Immature natural killer cell (primary cell): ENCODE data around the gene CLASRP. TPM values are rescaled to one million over a fixed set of nuclear protein-coding genes. Genes with fewer than 3 reads are reported as not detected.

Source experiments
- DNase-seq, 3 donors: peaks; one replicate each; pipeline ENCODE4 v3.0.0; 2022; ENCODE audit warnings: mixed read lengths in 1 of 3
- H3K27ac Mint-ChIP-seq, 6 donors: one replicate each; pipeline ENCODE4 v1.8.0; 2020; ENCODE audit warnings: mixed read lengths in 6 of 6, mild to moderate bottlenecking in 5 of 6, inconsistent platforms in 4 of 6, moderate library complexity in 3 of 6
- H3K27me3 Mint-ChIP-seq, 3 donors: one replicate each; pipeline ENCODE4 v1.8.0; 2020 to 2021; ENCODE audit warnings: low read depth in 3 of 3, mild to moderate bottlenecking in 3 of 3, mixed read lengths in 3 of 3, moderate library complexity in 3 of 3, inconsistent platforms in 1 of 3
- H3K36me3 Mint-ChIP-seq, 3 donors: one replicate each; pipeline ENCODE4 v1.8.0; 2020; ENCODE audit warnings: mixed read lengths in 3 of 3, inconsistent platforms in 2 of 3, mild to moderate bottlenecking in 2 of 3
- H3K4me1 Mint-ChIP-seq, 2 donors: one replicate each; pipeline ENCODE4 v1.8.0; 2020; ENCODE audit warnings: inconsistent platforms in 2 of 2, mild to moderate bottlenecking in 2 of 2, mixed read lengths in 2 of 2, moderate library complexity in 1 of 2
- H3K4me3 Mint-ChIP-seq, 5 donors: one replicate each; pipeline ENCODE4 v1.8.0; 2020; ENCODE audit warnings: mild to moderate bottlenecking in 5 of 5, mixed read lengths in 5 of 5, inconsistent platforms in 3 of 5, moderate library complexity in 3 of 5
- H3K9me3 Mint-ChIP-seq, 6 donors: one replicate each; pipeline ENCODE4 v1.8.0; 2020; ENCODE audit warnings: mild to moderate bottlenecking in 6 of 6, mixed read lengths in 6 of 6, inconsistent platforms in 4 of 6, moderate library complexity in 3 of 6
- polyA plus RNA-seq, 3 donors: library from polyadenylated mRNA; unstranded; fragments of 300-500 nt; fragmentation: Illumina TruSeq; gene quantifications; one replicate each; pipeline ENCODE4 v1.2.3, GENCODE V29; 2021

The CLASRP gene
- polyA plus RNA-seq, 3 donors from 2014 or later, result 2.7 to 9.0 (median 2.9) TPM

DNA sequence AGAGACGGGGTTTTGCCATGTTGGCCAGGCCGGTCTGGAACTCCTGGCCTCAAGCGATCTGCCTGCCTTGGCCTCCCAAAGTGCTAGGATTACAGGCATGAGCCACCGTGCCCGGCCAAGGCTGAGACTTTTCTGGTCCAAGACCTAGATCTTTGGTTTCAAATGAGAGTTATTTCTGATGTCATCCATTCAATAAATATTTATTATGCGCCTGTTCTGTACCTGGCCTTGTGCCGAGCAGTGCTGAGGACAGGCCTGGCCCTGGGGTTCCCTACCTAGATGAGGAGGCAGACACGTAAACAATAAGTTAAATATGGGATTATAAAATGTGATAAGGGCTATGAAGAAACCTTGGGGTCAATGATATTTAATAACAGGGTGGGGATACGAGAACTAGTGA is 33.1 kb upstream of the CLASRP start:
- no peak for DNase-seq
- Mint-ChIP-seq H3K36me3 (peaks cover 0 to 9% (median 3%) of the 10 kb centered on the region in 3 donors), H3K9me3 (no peaks in the 10 kb centered on the region), H3K4me3 (no peak overlapping the region), H3K4me1 (peaks cover 25 to 26% of the 10 kb centered on the region in 2 donors), H3K27ac (peak overlapping the region in 3 of 6 donors; percentile 9 to 54 (median 15)), H3K27me3 (peaks cover 9 to 27% (median 10%) of the 10 kb centered on the region in 3 donors)

DNA sequence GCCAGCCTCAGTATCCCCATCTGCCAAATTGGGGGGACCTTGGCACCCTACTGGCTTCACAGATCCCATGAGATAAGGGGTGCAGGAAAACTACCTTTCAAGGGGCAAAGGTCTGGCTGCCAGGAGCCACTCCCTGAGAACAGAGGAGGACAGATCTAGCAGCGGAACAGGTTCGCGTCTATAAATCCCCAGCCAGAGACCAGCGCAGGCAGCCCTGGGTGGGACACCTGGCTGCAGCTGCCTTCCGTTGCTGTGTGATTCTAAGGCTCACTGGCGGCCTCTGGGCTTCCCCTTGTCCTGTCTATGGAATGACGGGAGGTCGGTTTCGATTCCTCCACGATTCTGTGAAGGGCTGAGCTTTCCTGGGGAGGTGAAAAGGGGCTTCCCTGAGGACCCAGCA is 30.3 kb upstream of the CLASRP start:
- Mint-ChIP-seq H3K36me3 (peaks cover 0 to 16% (median 3%) of the 10 kb centered on the region in 3 donors), H3K4me3 (no peak overlapping the region), H3K27me3 (peaks cover 1 to 27% (median 5%) of the 10 kb centered on the region in 3 donors), H3K9me3 (no peaks in the 10 kb centered on the region), H3K4me1 (peaks cover 12 to 16% of the 10 kb centered on the region in 2 donors), H3K27ac (no peak overlapping the region)
- no peak for DNase-seq

GRCh38 chr19:45009625-45010255 is 29.1 kb upstream of the CLASRP start:
- Mint-ChIP-seq H3K27me3 (peaks cover 1 to 28% (median 5%) of the 10 kb centered on the region in 3 donors), H3K4me3 (no peak overlapping the region), H3K27ac (peak overlapping the region in 2 of 6 donors; percentile 47 to 80), H3K36me3 (peaks cover 0 to 16% (median 3%) of the 10 kb centered on the region in 3 donors), H3K9me3 (no peaks in the 10 kb centered on the region), H3K4me1 (peaks cover 12 to 16% of the 10 kb centered on the region in 2 donors)
- DNase-seq, result no peak

- H3K4me3 Mint-ChIP-seq, result no peak overlapping the region
- DNase-seq, result no peak
- H3K9me3 Mint-ChIP-seq, result no peaks in the 10 kb centered on the region
- H3K4me1 Mint-ChIP-seq, result peaks cover 12 to 16% of the 10 kb centered on the region in 2 donors
- H3K27me3 Mint-ChIP-seq, result peaks cover 1 to 28% (median 5%) of the 10 kb centered on the region in 3 donors
- peak overlapping the region in 4 of 6 donors; percentile 3 to 67 (median 11) for H3K27ac Mint-ChIP-seq
- H3K36me3 Mint-ChIP-seq, result peaks cover 0 to 16% (median 3%) of the 10 kb centered on the region in 3 donors
Observed at GRCh38 chr19:45010306-45010705, 28.5 kb upstream of the CLASRP start.

DNA sequence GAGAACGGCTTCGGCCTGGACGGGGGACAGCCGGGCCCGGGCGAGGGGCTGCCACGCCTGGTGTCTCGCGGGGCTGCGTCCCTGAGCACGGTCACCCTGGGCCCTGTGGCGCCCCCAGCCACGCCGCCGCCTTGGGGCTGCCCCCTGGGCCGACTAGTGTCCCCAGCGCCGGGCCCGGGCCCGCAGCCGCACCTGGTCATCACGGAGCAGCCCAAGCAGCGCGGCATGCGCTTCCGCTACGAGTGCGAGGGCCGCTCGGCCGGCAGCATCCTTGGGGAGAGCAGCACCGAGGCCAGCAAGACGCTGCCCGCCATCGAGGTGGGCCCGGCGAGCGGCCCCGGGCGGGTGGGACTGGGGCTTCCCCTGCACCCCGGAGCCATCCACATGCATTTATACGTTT is 26.9 kb upstream of the CLASRP start:
- Mint-ChIP-seq H3K27ac (peak overlapping the region in 1 of 6 donors; percentile 50), H3K27me3 (peaks cover 1 to 20% (median 2%) of the 10 kb centered on the region in 3 donors), H3K9me3 (no peaks in the 10 kb centered on the region), H3K4me3 (no peak overlapping the region), H3K36me3 (peaks cover 0 to 9% (median 3%) of the 10 kb centered on the region in 3 donors), H3K4me1 (peaks cover 14% of the 10 kb centered on the region in 2 donors)
- no peak for DNase-seq

DNA sequence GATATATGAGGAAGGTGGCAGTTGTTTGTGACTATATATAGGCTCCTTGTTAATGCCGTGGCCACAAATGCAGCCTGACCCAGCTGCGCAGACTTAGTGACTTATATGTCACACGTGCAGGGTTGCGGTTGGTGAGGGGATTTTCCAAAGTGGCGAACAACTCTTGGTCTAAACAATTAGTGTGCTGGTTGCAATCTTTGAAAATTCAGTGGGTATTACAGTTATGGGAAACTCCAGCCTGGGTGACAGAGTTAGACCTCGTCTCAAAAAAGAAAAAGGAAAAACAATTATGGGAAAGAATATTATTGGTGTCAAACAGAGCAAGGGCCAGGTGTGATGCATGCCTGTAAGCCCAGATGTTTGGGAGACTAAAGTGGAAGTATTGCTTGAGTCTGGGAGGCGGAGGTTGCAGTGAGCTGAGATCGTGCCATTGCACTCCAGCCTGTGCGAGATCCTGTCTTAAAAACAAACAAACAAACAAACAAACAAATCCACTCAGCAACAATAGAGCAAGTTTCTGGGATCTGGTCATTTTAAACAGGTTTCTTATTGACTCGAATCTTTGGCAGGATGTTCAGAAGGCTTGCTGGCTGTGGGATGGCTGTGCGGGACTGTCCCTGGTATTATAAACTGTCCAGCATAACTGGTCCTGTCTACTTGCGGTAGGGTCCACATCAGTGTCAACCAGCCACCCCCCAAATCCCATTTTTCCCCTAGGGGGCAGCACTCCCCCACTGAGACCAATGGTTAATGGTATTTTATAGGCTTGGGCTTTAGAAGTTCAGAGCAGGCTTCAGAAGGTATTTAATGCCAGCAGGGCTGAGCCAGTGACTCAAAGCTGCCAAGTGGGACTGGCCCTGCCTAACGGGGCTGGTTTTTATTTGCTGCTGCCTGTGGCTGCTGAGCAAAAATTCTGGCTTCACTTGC is 22.2 kb upstream of the CLASRP start:
- Mint-ChIP-seq H3K27me3 (peaks cover 0 to 5% (median 0%) of the 10 kb centered on the region in 3 donors), H3K4me1 (peaks cover 13 to 14% of the 10 kb centered on the region in 2 donors), H3K4me3 (peak overlapping the region; percentile 22 to 74 (median 51)), H3K27ac (peak overlapping the region; percentile 90 to 95 (median 94)), H3K36me3 (peaks cover 0 to 5% (median 4%) of the 10 kb centered on the region in 3 donors), H3K9me3 (no peaks in the 10 kb centered on the region)
- peak; percentile 64 to 78 (median 71) for DNase-seq

- Mint-ChIP-seq H3K27me3 (no peaks in the 10 kb centered on the region), H3K4me1 (peaks cover 13 to 14% of the 10 kb centered on the region in 2 donors), H3K27ac (peak overlapping the region in 3 of 6 donors; percentile 29 to 78 (median 59)), H3K36me3 (peaks cover 0 to 4% (median 3%) of the 10 kb centered on the region in 3 donors), H3K4me3 (no peak overlapping the region), H3K9me3 (no peaks in the 10 kb centered on the region)
- DNase-seq, result no peak
Observed at GRCh38 chr19:45019187-45019586, 19.7 kb upstream of the CLASRP start.

DNA sequence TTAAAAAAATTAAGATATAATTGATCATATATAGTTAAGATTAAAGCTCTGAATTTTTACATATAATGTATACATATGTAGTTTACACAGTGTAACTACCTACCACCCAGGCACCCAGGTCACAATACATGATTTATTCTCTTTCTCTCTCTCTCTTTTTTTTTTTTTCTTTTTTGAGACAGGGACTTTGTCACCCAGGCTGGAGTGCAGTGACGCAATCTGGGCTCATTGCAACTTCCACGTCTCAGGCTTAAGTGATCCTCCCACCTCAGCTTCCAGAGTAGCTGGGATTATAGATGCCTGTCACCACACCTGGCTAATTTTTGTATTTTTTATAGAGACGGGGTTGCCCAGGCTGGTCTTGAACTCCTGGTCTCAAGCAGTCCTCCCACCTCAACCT is 18.8 kb upstream of the CLASRP start:
- Mint-ChIP-seq H3K4me3 (no peak overlapping the region), H3K9me3 (no peaks in the 10 kb centered on the region), H3K36me3 (peaks cover 0 to 4% (median 3%) of the 10 kb centered on the region in 3 donors), H3K4me1 (peaks cover 13 to 14% of the 10 kb centered on the region in 2 donors), H3K27ac (no peak overlapping the region), H3K27me3 (no peaks in the 10 kb centered on the region)
- DNase-seq, result no peak

GRCh38 chr19:45021971-45022370 is 16.9 kb upstream of the CLASRP start:
- H3K27ac Mint-ChIP-seq, result peak overlapping the region in 1 of 6 donors; percentile 23
- no peaks in the 10 kb centered on the region for H3K9me3 Mint-ChIP-seq
- H3K27me3 Mint-ChIP-seq, result peaks cover 0 to 2% (median 0%) of the 10 kb centered on the region in 3 donors
- H3K36me3 Mint-ChIP-seq, result peaks cover 0 to 7% (median 4%) of the 10 kb centered on the region in 3 donors
- H3K4me1 Mint-ChIP-seq, result peaks cover 2 to 3% of the 10 kb centered on the region in 2 donors
- H3K4me3 Mint-ChIP-seq, result no peak overlapping the region
- no peak for DNase-seq

GRCh38 chr19:45023048-45023447 is 15.8 kb upstream of the CLASRP start:
- H3K4me3 Mint-ChIP-seq, result no peak overlapping the region
- no peak for DNase-seq
- peaks cover 0 to 2% (median 0%) of the 10 kb centered on the region in 3 donors for H3K27me3 Mint-ChIP-seq
- no peaks in the 10 kb centered on the region for H3K4me1 Mint-ChIP-seq
- H3K9me3 Mint-ChIP-seq, result no peaks in the 10 kb centered on the region
- no peak overlapping the region for H3K27ac Mint-ChIP-seq
- peaks cover 0 to 8% (median 7%) of the 10 kb centered on the region in 3 donors for H3K36me3 Mint-ChIP-seq

DNA sequence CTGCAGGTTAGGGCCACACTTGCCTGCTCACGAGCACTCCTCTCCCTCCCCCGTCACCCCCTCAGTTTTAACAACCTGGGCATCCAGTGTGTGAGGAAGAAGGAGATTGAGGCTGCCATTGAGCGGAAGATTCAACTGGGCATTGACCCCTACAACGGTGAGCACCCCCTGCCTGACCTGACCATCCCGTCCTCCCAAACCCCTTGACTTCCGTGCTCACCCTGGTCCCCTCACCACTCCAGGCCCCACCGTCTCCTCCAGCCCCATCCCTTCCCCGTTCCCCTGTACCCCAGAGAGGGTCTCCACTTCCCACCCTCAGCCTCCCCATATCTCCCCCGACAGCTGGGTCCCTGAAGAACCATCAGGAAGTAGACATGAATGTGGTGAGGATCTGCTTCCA is 13.6 kb upstream of the CLASRP start:
- Mint-ChIP-seq H3K4me1 (no peaks in the 10 kb centered on the region), H3K4me3 (no peak overlapping the region)

GRCh38 chr19:45027371-45027770 is 11.5 kb upstream of the CLASRP start:
- H3K27me3 Mint-ChIP-seq, result peaks cover 0 to 2% (median 0%) of the 10 kb centered on the region in 3 donors
- H3K36me3 Mint-ChIP-seq, result peaks cover 0 to 17% (median 16%) of the 10 kb centered on the region in 3 donors
- H3K9me3 Mint-ChIP-seq, result no peaks in the 10 kb centered on the region
- H3K4me1 Mint-ChIP-seq, result no peaks in the 10 kb centered on the region
- no peak overlapping the region for H3K4me3 Mint-ChIP-seq
- DNase-seq, result no peak
- peak overlapping the region in 1 of 6 donors; percentile 53 for H3K27ac Mint-ChIP-seq

More for the DNA sequence above, 13.6 kb upstream of the CLASRP start:
- Mint-ChIP-seq H3K27ac (no peak overlapping the region), H3K36me3 (peaks cover 0 to 10% (median 8%) of the 10 kb centered on the region in 3 donors), H3K27me3 (peaks cover 0 to 2% (median 0%) of the 10 kb centered on the region in 3 donors), H3K9me3 (no peaks in the 10 kb centered on the region)
- no peak for DNase-seq

DNA sequence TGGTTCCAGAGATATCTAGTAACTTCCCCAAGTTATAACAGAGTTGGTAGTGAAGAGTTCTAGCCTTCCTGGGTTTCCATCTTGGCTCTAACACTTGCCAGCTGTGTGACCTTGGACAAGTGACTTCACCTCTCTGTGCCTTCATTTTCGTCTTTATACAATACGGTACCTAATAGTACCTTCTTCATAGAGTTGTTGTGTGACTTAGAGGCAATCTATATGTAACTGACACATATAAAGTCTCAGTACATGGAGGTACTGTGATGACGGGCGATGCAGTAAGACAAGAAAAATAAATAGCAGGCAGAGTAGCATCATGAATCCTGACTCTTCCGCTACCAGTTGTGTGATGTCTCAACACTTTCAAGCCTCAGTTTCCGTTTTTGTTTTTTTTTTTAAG is 8.0 kb upstream of the CLASRP start:
- Mint-ChIP-seq H3K9me3 (no peaks in the 10 kb centered on the region), H3K4me3 (no peak overlapping the region), H3K27ac (peak overlapping the region in 1 of 6 donors; percentile 61), H3K27me3 (no peaks in the 10 kb centered on the region), H3K4me1 (no peaks in the 10 kb centered on the region), H3K36me3 (peaks cover 4 to 27% (median 25%) of the 10 kb centered on the region in 3 donors)
- DNase-seq, result no peak

DNA sequence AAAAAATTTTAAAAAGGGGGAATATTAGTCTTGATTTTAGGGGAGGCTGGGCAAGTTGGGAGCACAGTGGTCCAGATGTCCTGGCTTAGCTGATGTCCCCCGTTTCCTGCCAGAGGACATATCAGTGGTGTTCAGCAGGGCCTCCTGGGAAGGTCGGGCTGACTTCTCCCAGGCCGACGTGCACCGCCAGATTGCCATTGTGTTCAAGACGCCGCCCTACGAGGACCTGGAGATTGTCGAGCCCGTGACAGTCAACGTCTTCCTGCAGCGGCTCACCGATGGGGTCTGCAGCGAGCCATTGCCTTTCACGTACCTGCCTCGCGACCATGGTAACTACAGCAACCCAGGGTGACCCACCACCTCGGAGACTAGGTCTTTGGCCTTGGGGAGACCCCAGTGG is 6.4 kb upstream of the CLASRP start:
- Mint-ChIP-seq H3K27me3 (no peaks in the 10 kb centered on the region), H3K27ac (no peak overlapping the region), H3K9me3 (no peaks in the 10 kb centered on the region), H3K36me3 (peaks cover 4 to 24% (median 21%) of the 10 kb centered on the region in 3 donors), H3K4me3 (no peak overlapping the region), H3K4me1 (no peaks in the 10 kb centered on the region)
- DNase-seq, result no peak
